Measurements from ENCODE around the gene RAD51B.

RAD51B gene

GRCh38 chr14:68521961-68522509, 702.5 kb downstream of the RAD51B start:
- Histone ChIP-seq H4K8ac (ENCODE audit: low read depth, low read length) (no peak overlapping the region), H3K79me2 (ENCODE audit: control insufficient read depth, insufficient read depth, low read length) (no peaks in the 10 kb centered on the region), H3K4me3 (ENCODE audit: low read length) (no peak overlapping the region), H3K4me2 (ENCODE audit: low read length) (no peak overlapping the region), H3K36me3 (ENCODE audit: control insufficient read depth, insufficient read depth, low read length) (no peaks in the 10 kb centered on the region), H3K4me1 (ENCODE audit: control insufficient read depth, low read depth, low read length) (peaks cover 1% of the 10 kb centered on the region), H3K4ac (ENCODE audit: low read depth, low read length) (no peak overlapping the region), H3K23ac (ENCODE audit: low read length) (no peak overlapping the region), H3K9ac (ENCODE audit: low read length) (no peak overlapping the region), H2BK120ac (ENCODE audit: low read depth, low read length) (no peak overlapping the region), H4K5ac (ENCODE audit: low read length) (no peak overlapping the region), H2BK5ac (ENCODE audit: low read length) (no peak overlapping the region), H3K18ac (ENCODE audit: low read length) (no peak overlapping the region), H2AK5ac (ENCODE audit: low read length) (no peak overlapping the region), H3K27ac (ENCODE audit: low read depth, low read length) (peak overlapping the region; percentile 3), H3K79me1 (ENCODE audit: low read length) (no peaks in the 10 kb centered on the region), H3K56ac (ENCODE audit: low read length) (no peak overlapping the region), H3K27me3 (ENCODE audit: insufficient read depth, low read length, poor library complexity) (no peaks in the 10 kb centered on the region), H2BK15ac (replicated peaks; ENCODE audit: low read depth) (no peak overlapping the region)
- no peak for DNase-seq
- WGBS (ENCODE audit: extremely low coverage, insufficient coverage, low lambda C conversion rate) = no CpG with 5 or more reads among the region's 8 CpGs

GRCh38 chr14:68522510-68523325, 703.1 kb downstream of the RAD51B start:
- Histone ChIP-seq H3K4me2 (ENCODE audit: low read length) (no peak overlapping the region), H4K8ac (ENCODE audit: low read depth, low read length) (no peak overlapping the region), H3K9ac (ENCODE audit: low read length) (no peak overlapping the region), H3K4ac (ENCODE audit: low read depth, low read length) (no peak overlapping the region), H3K56ac (ENCODE audit: low read length) (peak overlapping the region; percentile 43), H2AK5ac (ENCODE audit: low read length) (no peak overlapping the region), H3K27ac (ENCODE audit: low read depth, low read length) (peak overlapping the region; percentile 17), H4K5ac (ENCODE audit: low read length) (no peak overlapping the region), H2BK15ac (replicated peaks; ENCODE audit: low read depth) (no peak overlapping the region), H2BK120ac (ENCODE audit: low read depth, low read length) (no peak overlapping the region), H3K36me3 (ENCODE audit: control insufficient read depth, insufficient read depth, low read length) (no peaks in the 10 kb centered on the region), H3K79me2 (ENCODE audit: control insufficient read depth, insufficient read depth, low read length) (no peaks in the 10 kb centered on the region), H3K4me1 (ENCODE audit: control insufficient read depth, low read depth, low read length) (peaks cover 1% of the 10 kb centered on the region), H2BK5ac (ENCODE audit: low read length) (no peak overlapping the region), H3K23ac (ENCODE audit: low read length) (no peak overlapping the region), H3K27me3 (ENCODE audit: insufficient read depth, low read length, poor library complexity) (no peaks in the 10 kb centered on the region), H3K18ac (ENCODE audit: low read length) (no peak overlapping the region), H3K4me3 (ENCODE audit: low read length) (no peak overlapping the region), H3K79me1 (ENCODE audit: low read length) (no peaks in the 10 kb centered on the region)
- DNase-seq = peak; percentile 26
- WGBS (ENCODE audit: extremely low coverage, insufficient coverage, low lambda C conversion rate) = no CpG with 5 or more reads among the region's 5 CpGs

- Histone ChIP-seq H4K5ac (ENCODE audit: low read length) (no peak overlapping the region), H3K79me1 (ENCODE audit: low read length) (no peaks in the 10 kb centered on the region), H3K4me1 (ENCODE audit: control insufficient read depth, low read depth, low read length) (peaks cover 1% of the 10 kb centered on the region), H3K9ac (ENCODE audit: low read length) (no peak overlapping the region), H2BK5ac (ENCODE audit: low read length) (no peak overlapping the region), H2AK5ac (ENCODE audit: low read length) (no peak overlapping the region), H3K27ac (ENCODE audit: low read depth, low read length) (peak overlapping the region; percentile 17), H3K36me3 (ENCODE audit: control insufficient read depth, insufficient read depth, low read length) (no peaks in the 10 kb centered on the region), H3K18ac (ENCODE audit: low read length) (no peak overlapping the region), H4K8ac (ENCODE audit: low read depth, low read length) (no peak overlapping the region), H2BK15ac (replicated peaks; ENCODE audit: low read depth) (no peak overlapping the region), H3K4ac (ENCODE audit: low read depth, low read length) (no peak overlapping the region), H3K27me3 (ENCODE audit: insufficient read depth, low read length, poor library complexity) (no peaks in the 10 kb centered on the region), H3K4me2 (ENCODE audit: low read length) (no peak overlapping the region), H3K79me2 (ENCODE audit: control insufficient read depth, insufficient read depth, low read length) (no peaks in the 10 kb centered on the region), H3K56ac (ENCODE audit: low read length) (no peak overlapping the region), H3K23ac (ENCODE audit: low read length) (no peak overlapping the region), H2BK120ac (ENCODE audit: low read depth, low read length) (no peak overlapping the region), H3K4me3 (ENCODE audit: low read length) (no peak overlapping the region)
- DNase-seq = no peak
- WGBS (ENCODE audit: extremely low coverage, insufficient coverage, low lambda C conversion rate) = no CpG with 5 or more reads among the region's 4 CpGs
These were observed 703.7 kb downstream of the RAD51B start for GRCh38 chr14:68523326-68523610.

GRCh38 chr14:68523989-68524725, 704.6 kb downstream of the RAD51B start:
- H3K79me2 ChIP-seq (ENCODE audit: control insufficient read depth, insufficient read depth, low read length) = no peaks in the 10 kb centered on the region
- H3K56ac ChIP-seq (ENCODE audit: low read length) = no peak overlapping the region
- no peak overlapping the region for H3K27ac ChIP-seq (ENCODE audit: low read depth, low read length)
- H3K36me3 ChIP-seq (ENCODE audit: control insufficient read depth, insufficient read depth, low read length) = no peaks in the 10 kb centered on the region
- no CpG with 5 or more reads among the region's 12 CpGs for WGBS (ENCODE audit: extremely low coverage, insufficient coverage, low lambda C conversion rate)
- no peak overlapping the region for H3K4ac ChIP-seq (ENCODE audit: low read depth, low read length)
- H2BK15ac ChIP-seq (replicated peaks; ENCODE audit: low read depth) = no peak overlapping the region
- no peak overlapping the region for H2AK5ac ChIP-seq (ENCODE audit: low read length)
- no peak overlapping the region for H2BK120ac ChIP-seq (ENCODE audit: low read depth, low read length)
- no peaks in the 10 kb centered on the region for H3K79me1 ChIP-seq (ENCODE audit: low read length)
- H3K18ac ChIP-seq (ENCODE audit: low read length) = no peak overlapping the region
- H3K4me2 ChIP-seq (ENCODE audit: low read length) = no peak overlapping the region
- no peak overlapping the region for H3K9ac ChIP-seq (ENCODE audit: low read length)
- no peaks in the 10 kb centered on the region for H3K27me3 ChIP-seq (ENCODE audit: insufficient read depth, low read length, poor library complexity)
- H4K8ac ChIP-seq (ENCODE audit: low read depth, low read length) = no peak overlapping the region
- no peak for DNase-seq
- H2BK5ac ChIP-seq (ENCODE audit: low read length) = no peak overlapping the region
- no peak overlapping the region for H4K5ac ChIP-seq (ENCODE audit: low read length)
- peaks cover 1% of the 10 kb centered on the region for H3K4me1 ChIP-seq (ENCODE audit: control insufficient read depth, low read depth, low read length)
- no peak overlapping the region for H3K23ac ChIP-seq (ENCODE audit: low read length)
- no peak overlapping the region for H3K4me3 ChIP-seq (ENCODE audit: low read length)

- Histone ChIP-seq H3K18ac (ENCODE audit: low read length) (no peak overlapping the region), H3K56ac (ENCODE audit: low read length) (no peak overlapping the region), H2BK120ac (ENCODE audit: low read depth, low read length) (no peak overlapping the region), H4K8ac (ENCODE audit: low read depth, low read length) (no peak overlapping the region), H3K4me1 (ENCODE audit: control insufficient read depth, low read depth, low read length) (peaks cover 1% of the 10 kb centered on the region), H3K27ac (ENCODE audit: low read depth, low read length) (no peak overlapping the region), H3K4me2 (ENCODE audit: low read length) (no peak overlapping the region), H3K27me3 (ENCODE audit: insufficient read depth, low read length, poor library complexity) (no peaks in the 10 kb centered on the region), H3K36me3 (ENCODE audit: control insufficient read depth, insufficient read depth, low read length) (no peaks in the 10 kb centered on the region), H3K4me3 (ENCODE audit: low read length) (no peak overlapping the region), H2BK5ac (ENCODE audit: low read length) (no peak overlapping the region), H3K9ac (ENCODE audit: low read length) (no peak overlapping the region), H2BK15ac (replicated peaks; ENCODE audit: low read depth) (no peak overlapping the region), H2AK5ac (ENCODE audit: low read length) (no peak overlapping the region), H3K79me1 (ENCODE audit: low read length) (no peaks in the 10 kb centered on the region), H3K23ac (ENCODE audit: low read length) (no peak overlapping the region), H3K4ac (ENCODE audit: low read depth, low read length) (no peak overlapping the region), H4K5ac (ENCODE audit: low read length) (no peak overlapping the region), H3K79me2 (ENCODE audit: control insufficient read depth, insufficient read depth, low read length) (no peaks in the 10 kb centered on the region)
- DNase-seq = no peak
- WGBS (ENCODE audit: extremely low coverage, insufficient coverage, low lambda C conversion rate) = no CpG with 5 or more reads among the region's 4 CpGs
These were observed 705.9 kb downstream of the RAD51B start for GRCh38 chr14:68525516-68525915.
